ENCODE results near the gene DSTYK. TPM values are rescaled to one million over a fixed set of nuclear protein-coding genes. Genes with fewer than 3 reads are reported as not detected.
A peak's percentile ranks its signal among the peaks of the same experiment; 100 is the strongest.
"Not testable (repeated sequence)": the region's sequence is repeated elsewhere in the genome, so short reads cannot be mapped to it uniquely, and the experiment has no call there.

The DSTYK gene
- total RNA-seq, 1 donor from 2014 or later: 12.6 TPM

GRCh38 chr1:205183676-205184335 is 27.7 kb downstream of the DSTYK start:
- TF ChIP-seq CTCF (IDR thresholded peaks at IDR 0.05): no peak
- H3K4me3 Mint-ChIP-seq (ENCODE audit: unreplicated experiment): no peak overlapping the region
- no peaks in the 10 kb centered on the region for H3K9me3 Mint-ChIP-seq (ENCODE audit: low read depth)
- no peak for DNase-seq (ENCODE audit: low spot score)
- peak overlapping the region; percentile 74 for H3K27ac Mint-ChIP-seq (ENCODE audit: unreplicated experiment)
- peaks cover 9% of the 10 kb centered on the region for H3K36me3 Mint-ChIP-seq (ENCODE audit: low read depth)
- H3K27me3 Mint-ChIP-seq (ENCODE audit: low read depth): no peaks in the 10 kb centered on the region
- H3K4me1 Mint-ChIP-seq (ENCODE audit: low read depth): peaks cover 27% of the 10 kb centered on the region

GRCh38 chr1:205182930-205183329 is 28.6 kb downstream of the DSTYK start:
- Mint-ChIP-seq H3K27ac (ENCODE audit: unreplicated experiment) (no peak overlapping the region), H3K9me3 (ENCODE audit: low read depth) (no peaks in the 10 kb centered on the region), H3K36me3 (ENCODE audit: low read depth) (peaks cover 9% of the 10 kb centered on the region), H3K4me3 (ENCODE audit: unreplicated experiment) (no peak overlapping the region), H3K27me3 (ENCODE audit: low read depth) (no peaks in the 10 kb centered on the region), H3K4me1 (ENCODE audit: low read depth) (peaks cover 26% of the 10 kb centered on the region)
- no peak for TF ChIP-seq CTCF (IDR thresholded peaks at IDR 0.05)
- no peak for DNase-seq (ENCODE audit: low spot score)

GRCh38 chr1:205180331-205180730 is 31.2 kb downstream of the DSTYK start:
- not testable (repeated sequence) for H3K4me3 Mint-ChIP-seq (ENCODE audit: unreplicated experiment); H3K36me3 Mint-ChIP-seq (ENCODE audit: low read depth); H3K9me3 Mint-ChIP-seq (ENCODE audit: low read depth); H3K27me3 Mint-ChIP-seq (ENCODE audit: low read depth); DNase-seq (ENCODE audit: low spot score); H3K27ac Mint-ChIP-seq (ENCODE audit: unreplicated experiment)
- H3K4me1 Mint-ChIP-seq (ENCODE audit: low read depth): peaks cover 30% of the 10 kb centered on the region

- Mint-ChIP-seq H3K4me3 (ENCODE audit: unreplicated experiment) (no peak overlapping the region), H3K27ac (ENCODE audit: unreplicated experiment) (no peak overlapping the region), H3K9me3 (ENCODE audit: low read depth) (no peaks in the 10 kb centered on the region), H3K27me3 (ENCODE audit: low read depth) (no peaks in the 10 kb centered on the region), H3K4me1 (ENCODE audit: low read depth) (peaks cover 33% of the 10 kb centered on the region), H3K36me3 (ENCODE audit: low read depth) (peaks cover 3% of the 10 kb centered on the region)
- DNase-seq (ENCODE audit: low spot score): no peak
- TF ChIP-seq CTCF (IDR thresholded peaks at IDR 0.05): no peak
Observed at GRCh38 chr1:205179842-205180241, 31.7 kb downstream of the DSTYK start.

GRCh38 chr1:205172729-205173366 is 38.7 kb downstream of the DSTYK start:
- H3K4me1 Mint-ChIP-seq (ENCODE audit: low read depth): peaks cover 27% of the 10 kb centered on the region

More at GRCh38 chr1:205172729-205173366, 38.7 kb downstream of the DSTYK start:
- DNase-seq (ENCODE audit: low spot score): no peak
- peaks cover 12% of the 10 kb centered on the region for H3K36me3 Mint-ChIP-seq (ENCODE audit: low read depth)
- no peaks in the 10 kb centered on the region for H3K9me3 Mint-ChIP-seq (ENCODE audit: low read depth)
- H3K27ac Mint-ChIP-seq (ENCODE audit: unreplicated experiment): peak overlapping the region; percentile 88
- no peak overlapping the region for H3K4me3 Mint-ChIP-seq (ENCODE audit: unreplicated experiment)
- TF ChIP-seq CTCF (IDR thresholded peaks at IDR 0.05): no peak
- H3K27me3 Mint-ChIP-seq (ENCODE audit: low read depth): no peaks in the 10 kb centered on the region

Data from chondrocyte (in vitro differentiated cells).